Measurements from ENCODE around the gene CADM3. TPM values are rescaled to one million over a fixed set of nuclear protein-coding genes. Genes with fewer than 3 reads are reported as not detected.
A peak's percentile ranks its signal among the peaks of the same experiment; 100 is the strongest.

The CADM3 gene
- polyA plus RNA-seq, 2 of the 4 experiments (the other 2 are of a cell fraction) = 0.10 to 0.13 TPM

DNA sequence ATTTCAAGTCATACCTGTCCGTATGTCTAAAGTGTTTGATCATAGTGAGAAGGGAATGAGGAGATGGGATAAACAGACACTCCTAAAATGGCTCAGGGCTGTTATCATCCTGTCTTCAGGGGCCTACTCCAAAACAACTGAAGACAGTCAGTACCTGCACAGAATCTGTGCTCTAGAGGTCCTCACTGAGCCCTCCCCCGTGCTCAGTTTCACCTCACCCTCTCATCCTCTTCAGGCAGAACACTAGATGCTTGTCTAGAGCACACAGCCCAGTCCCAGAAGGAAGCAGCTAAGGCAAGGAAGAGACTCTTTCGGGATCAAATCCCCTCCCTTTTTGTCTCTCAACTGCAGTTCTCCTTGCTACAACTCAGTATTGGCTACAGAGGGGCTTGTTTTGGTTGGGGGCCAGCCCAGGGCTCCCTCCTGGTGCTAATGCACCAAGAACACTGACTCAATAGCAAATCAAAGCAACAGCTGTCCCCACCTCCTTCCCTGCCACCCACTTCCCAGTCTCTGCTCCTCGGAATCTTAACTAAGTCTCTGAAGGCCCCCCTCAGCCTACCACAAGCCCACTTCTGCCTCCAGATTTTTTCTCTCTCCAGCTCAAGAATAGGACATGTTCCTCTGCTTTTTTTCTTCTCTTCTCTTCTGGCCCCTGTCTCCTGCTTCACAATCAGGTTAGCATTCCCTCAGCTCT is 10.1 kb downstream of the CADM3 start:
- TF ChIP-seq ZC3H11A (IDR thresholded peaks at IDR 0.05) (no peak), JUN (IDR thresholded peaks at IDR 0.05) (no peak), HDAC2 (IDR thresholded peaks at IDR 0.05) (no peak)
- Histone ChIP-seq H3K4me2 (no peak overlapping the region), H3K4me1 (no peaks in the 10 kb centered on the region), H3K4me3 (no peak overlapping the region), H3K27ac (no peak overlapping the region), H3K9me3 (no peaks in the 10 kb centered on the region)
- ATAC-seq = no peak
- no peak for DNase-seq (ENCODE audit: low read depth in 1 of 2, low spot score in 1 of 2)
- ChIA-PET POLR2A (no interaction called here), CTCF (interaction anchor here (1.0 to 2.0 kb wide), 4 partner anchors 15 to 49 kb away, joined by 3 to 7 read pairs (median 5); no protein-coding TSS in a partner anchor)
- FAIRE-seq = no peak
- 5% methylated on average over 4 of the region's 4 CpGs for WGBS (ENCODE audit: missing lambda C conversion rate)

DNA sequence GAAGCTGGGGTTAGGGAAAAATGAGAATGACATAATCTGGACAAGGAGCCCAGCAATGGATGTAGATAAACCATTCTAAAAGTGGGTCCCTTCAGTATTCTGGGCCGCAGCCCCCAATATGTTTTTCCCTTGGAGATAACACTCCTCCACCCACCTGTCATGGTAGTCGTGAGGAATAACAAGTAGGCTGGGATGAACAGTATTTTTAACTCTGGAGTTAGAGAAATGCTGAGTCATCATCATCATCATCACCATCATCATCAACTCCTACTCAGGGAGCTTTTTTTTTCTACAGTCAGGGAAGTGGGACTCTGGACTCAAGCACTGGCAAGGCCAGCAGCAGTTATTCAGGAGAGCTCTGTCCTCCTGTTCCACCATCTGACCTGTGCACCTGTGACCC is 12.8 kb downstream of the CADM3 start:
- Histone ChIP-seq H3K27ac (no peak overlapping the region), H3K4me1 (no peaks in the 10 kb centered on the region), H3K9me3 (no peaks in the 10 kb centered on the region), H3K4me3 (no peak overlapping the region), H3K4me2 (no peak overlapping the region)
- TF ChIP-seq ZNF302 (CRISPR knock-in tag; IDR thresholded peaks at IDR 0.05) (no peak), NFE2L2 (conservative IDR thresholded peaks at IDR 0.05; ENCODE audit: low read length) (peak; percentile 91), MAFK (IDR thresholded peaks at IDR 0.05; ENCODE audit: partially characterized antibody) (peak; percentile 98), BHLHE40 (IDR thresholded peaks at IDR 0.05; ENCODE audit: low read depth, low read length) (no peak), FOXS1 (CRISPR knock-in tag; IDR thresholded peaks at IDR 0.05) (no peak), KDM1A (IDR thresholded peaks at IDR 0.05; ENCODE audit: low read depth) (no peak), POLR2AphosphoS2 (conservative IDR thresholded peaks at IDR 0.05; ENCODE audit: low read length) (no peak), FOSB (CRISPR knock-in tag; IDR thresholded peaks at IDR 0.05) (no peak)
- FAIRE-seq (no peak), ATAC-seq (no peak), DNase-seq (ENCODE audit: low read depth in 1 of 2, low spot score in 1 of 2) (no peak)
- CTCF ChIA-PET = interaction anchor here (0.9 to 1.9 kb wide), 5 partner anchors 11 to 708 kb away, joined by 3 to 12 read pairs (median 6); no protein-coding TSS in a partner anchor
- POLR2A ChIA-PET = no interaction called here
- whole genome bisulfite sequencing (ENCODE audit: missing lambda C conversion rate) = 35% methylated on average over 2 of the region's 2 CpGs

DNA sequence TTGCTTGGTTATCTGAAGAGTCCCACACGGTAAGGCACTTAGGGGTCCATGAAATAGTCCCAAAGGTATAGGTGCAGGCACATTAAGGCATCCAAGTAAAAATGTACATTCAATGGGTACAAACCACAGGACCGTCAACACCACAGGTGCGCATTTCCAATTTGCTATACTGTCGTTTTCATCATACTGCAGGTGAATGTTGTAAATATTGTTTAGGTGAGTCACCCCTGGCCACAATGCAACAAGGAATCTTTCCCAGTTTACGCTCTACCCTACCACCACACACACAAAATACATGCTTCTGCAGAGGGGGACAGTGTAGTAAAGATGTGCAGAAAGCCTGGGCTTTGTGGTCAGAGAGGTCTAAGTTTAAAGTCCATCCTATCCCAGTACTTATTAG is 13.7 kb downstream of the CADM3 start:
- no peaks in the 10 kb centered on the region for H3K4me1 ChIP-seq
- H3K4me2 ChIP-seq = no peak overlapping the region
- TF ChIP-seq POLR2AphosphoS2 (conservative IDR thresholded peaks at IDR 0.05; ENCODE audit: low read length) (no peak), TP53 (CRISPR knock-in tag; IDR thresholded peaks at IDR 0.05) (no peak), CBX8 (IDR thresholded peaks at IDR 0.05) (no peak), HEYL (CRISPR knock-in tag; IDR thresholded peaks at IDR 0.05) (no peak), HOXB13 (CRISPR knock-in tag; IDR thresholded peaks at IDR 0.05; ENCODE audit: low read depth) (no peak), SMC3 (IDR thresholded peaks at IDR 0.05) (no peak), CHD2 (IDR thresholded peaks at IDR 0.05; ENCODE audit: low read length, partially characterized antibody) (no peak), ZSCAN20 (CRISPR knock-in tag; IDR thresholded peaks at IDR 0.05) (no peak)
- TF ChIP-seq, protein P1, sequence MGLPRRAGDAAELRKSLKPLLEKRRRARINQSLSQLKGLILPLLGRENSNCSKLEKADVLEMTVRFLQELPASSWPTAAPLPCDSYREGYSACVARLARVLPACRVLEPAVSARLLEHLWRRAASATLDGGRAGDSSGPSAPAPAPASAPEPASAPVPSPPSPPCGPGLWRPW (IDR thresholded peaks at IDR 0.05) = no peak
- TF ChIP-seq, protein P2, sequence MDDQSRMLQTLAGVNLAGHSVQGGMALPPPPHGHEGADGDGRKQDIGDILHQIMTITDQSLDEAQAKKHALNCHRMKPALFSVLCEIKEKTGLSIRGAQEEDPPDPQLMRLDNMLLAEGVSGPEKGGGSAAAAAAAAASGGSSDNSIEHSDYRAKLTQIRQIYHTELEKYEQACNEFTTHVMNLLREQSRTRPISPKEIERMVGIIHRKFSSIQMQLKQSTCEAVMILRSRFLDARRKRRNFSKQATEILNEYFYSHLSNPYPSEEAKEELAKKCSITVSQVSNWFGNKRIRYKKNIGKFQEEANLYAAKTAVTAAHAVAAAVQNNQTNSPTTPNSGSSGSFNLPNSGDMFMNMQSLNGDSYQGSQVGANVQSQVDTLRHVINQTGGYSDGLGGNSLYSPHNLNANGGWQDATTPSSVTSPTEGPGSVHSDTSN (IDR thresholded peaks at IDR 0.05) = no peak
- TF ChIP-seq, protein P3, sequence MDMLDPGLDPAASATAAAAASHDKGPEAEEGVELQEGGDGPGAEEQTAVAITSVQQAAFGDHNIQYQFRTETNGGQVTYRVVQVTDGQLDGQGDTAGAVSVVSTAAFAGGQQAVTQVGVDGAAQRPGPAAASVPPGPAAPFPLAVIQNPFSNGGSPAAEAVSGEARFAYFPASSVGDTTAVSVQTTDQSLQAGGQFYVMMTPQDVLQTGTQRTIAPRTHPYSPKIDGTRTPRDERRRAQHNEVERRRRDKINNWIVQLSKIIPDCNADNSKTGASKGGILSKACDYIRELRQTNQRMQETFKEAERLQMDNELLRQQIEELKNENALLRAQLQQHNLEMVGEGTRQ (IDR thresholded peaks at IDR 0.05) = no peak
- ChIA-PET CTCF (interaction anchor here (1.5 kb wide), 1 partner anchor 13 kb away, joined by 5 read pairs; no protein-coding TSS in a partner anchor), POLR2A (no interaction called here)
- ATAC-seq (no peak), DNase-seq (ENCODE audit: low read depth in 1 of 2, low spot score in 1 of 2) (no peak), FAIRE-seq (no peak)
- H3K4me3 ChIP-seq = no peak overlapping the region
- H3K27ac ChIP-seq = no peak overlapping the region
- no peaks in the 10 kb centered on the region for H3K9me3 ChIP-seq
- WGBS (ENCODE audit: missing lambda C conversion rate) = 48% methylated on average over 5 of the region's 5 CpGs

Measured in A549 (cell line).